Embryonic facial prominence (tissue), 1 donor: ENCODE data around the gene RNF150.
"Not testable (repeated sequence)": the region's sequence is repeated elsewhere in the genome, so short reads cannot be mapped to it uniquely, and the experiment has no call there.

Source experiments
- DNase-seq: peaks from one replicate; pipeline ENCODE4 v3.0.0-alpha.2; 2016; ENCODE audit errors: extremely low spot score

RNF150 gene

DNA sequence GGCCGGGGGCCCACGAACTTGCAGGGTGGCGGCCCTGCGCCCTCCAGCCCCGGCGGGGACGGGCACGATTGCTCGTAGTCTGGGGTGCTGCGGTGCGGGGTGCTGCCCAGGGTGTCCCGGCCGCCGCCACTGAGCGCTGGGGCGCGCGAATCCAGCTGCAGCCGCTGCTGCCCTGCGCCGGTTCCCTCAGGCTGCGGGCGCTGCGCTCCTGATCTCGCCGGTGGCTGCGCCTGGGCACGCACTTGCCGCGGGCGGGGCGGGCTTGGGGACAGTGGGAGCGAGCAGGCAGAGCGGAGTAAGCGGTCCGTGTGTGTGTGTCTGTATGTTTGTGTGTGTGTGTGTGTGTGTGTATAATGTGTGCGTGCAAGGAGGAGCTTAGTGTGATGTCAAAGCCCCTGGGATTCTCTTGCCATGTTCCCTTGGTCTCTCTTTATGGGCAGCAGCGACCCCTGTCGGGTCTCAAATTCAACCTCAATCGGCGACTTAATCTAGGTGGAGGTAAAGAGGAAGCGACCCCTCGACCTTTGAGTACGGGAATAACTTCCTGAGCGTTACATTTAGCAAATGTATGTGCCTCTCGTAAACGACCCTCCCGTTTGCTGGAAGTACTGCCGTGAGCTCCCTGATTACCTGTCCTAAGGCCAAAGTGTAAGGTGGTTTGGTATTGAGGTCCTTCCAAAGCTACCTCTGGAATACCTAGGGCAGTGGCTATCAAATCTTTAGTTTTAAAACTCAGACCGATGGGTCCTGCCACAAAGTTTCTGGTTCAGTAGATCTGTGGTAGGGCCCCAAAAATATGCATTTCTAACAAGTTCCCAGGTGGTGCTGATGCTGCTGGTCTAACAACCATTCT, at the start of gene RNF150:
Gene RNF150 (minus strand): TSS at position 324 of the 853 bp plus-strand sequence.
- peak; percentile 94 for DNase-seq

DNA sequence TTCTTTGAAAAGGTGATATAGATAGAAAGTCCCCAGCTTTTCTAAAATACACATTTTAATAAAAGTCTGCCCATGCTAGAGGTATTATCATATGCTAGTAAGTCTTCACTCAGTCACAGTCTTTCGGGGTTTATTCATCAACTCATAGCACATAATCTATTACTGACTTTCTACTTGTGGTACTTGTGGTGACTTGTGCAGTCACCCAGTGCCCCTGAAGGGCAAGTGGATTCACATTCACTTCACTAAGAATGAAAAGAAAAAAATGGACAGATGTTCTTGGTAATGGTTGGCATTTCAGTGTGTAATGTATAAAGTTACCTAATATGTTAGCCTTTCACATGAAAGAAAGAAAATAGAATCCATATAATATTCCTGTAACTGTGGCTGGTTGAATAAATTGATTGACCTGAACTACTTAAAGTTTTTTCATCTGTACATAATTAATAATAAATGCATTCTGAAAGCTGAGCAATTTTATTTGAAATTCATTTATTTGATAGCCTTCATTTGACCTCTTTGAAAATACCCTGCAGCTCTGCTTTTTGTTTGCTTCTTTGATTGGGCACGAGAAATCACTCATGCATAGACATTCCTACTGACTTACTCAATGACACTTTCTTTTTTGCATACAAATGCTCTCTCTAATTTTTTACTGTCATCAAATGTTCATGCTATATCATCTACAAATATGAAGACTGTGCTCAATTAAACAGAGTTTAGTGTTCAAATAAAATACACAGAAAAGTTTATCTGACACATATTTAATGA, 47.9 kb upstream of the RNF150 start:
- DNase-seq, result no peak

DNA sequence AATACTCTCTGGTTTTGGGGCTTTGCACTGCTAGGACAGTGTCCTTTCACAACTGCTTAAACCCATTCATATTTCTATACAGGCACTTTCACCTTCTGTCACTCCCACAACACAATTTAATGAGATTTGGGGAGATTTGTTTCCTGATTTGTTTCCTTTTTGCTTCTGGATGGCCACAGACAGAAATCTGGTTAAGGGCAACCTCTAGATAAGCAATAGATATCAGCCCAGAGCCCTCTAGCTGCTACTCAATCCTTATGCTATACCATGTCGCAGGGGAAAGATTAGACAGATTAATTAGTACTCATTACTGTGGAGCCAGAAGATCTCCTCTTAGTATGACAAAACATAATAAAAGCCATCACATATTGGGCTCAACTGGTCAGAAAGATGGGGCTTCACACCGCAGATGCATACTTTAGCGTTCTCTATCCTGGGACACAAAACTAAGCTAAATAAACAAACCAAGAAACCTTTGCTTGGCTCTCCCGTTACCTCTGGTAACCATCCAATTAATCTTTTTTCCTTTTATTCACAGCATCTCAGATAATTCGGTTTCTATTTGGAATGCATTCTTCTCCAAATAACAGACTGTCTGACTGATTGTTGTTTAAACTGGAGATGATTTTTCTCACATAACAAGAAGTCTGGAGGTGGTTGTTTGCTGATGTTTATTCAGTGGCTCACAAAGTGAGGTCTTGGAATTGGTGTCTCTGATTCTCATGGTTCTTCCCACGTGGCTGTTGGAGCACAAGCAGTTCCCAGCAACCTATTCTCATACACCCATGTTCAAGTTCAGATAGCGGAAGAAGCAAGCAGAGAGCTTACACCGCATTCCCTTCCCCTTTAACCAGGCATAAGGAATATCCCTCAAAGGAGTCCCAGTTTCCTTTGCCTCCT, 46.5 kb upstream of the RNF150 start:
- no peak for DNase-seq

DNA sequence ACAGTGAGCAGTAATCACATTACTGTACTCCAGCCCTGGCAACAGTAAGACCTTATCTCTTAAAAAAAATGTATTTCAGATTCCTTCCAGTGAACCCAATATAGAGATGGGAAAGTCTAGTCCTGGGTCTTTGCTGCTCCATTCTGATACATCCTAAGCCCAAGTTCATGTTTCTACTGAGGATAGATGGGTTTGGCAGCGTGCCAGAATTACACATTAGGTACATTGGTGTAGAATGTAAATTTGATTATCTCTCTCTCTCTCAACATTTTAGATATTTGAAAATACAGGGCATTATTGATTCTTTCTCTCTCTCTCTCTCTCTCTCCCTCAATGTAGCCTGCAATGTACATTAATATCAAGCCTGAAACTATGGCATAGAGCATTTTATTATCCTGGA, 43.9 kb upstream of the RNF150 start:
- no peak for DNase-seq

DNA sequence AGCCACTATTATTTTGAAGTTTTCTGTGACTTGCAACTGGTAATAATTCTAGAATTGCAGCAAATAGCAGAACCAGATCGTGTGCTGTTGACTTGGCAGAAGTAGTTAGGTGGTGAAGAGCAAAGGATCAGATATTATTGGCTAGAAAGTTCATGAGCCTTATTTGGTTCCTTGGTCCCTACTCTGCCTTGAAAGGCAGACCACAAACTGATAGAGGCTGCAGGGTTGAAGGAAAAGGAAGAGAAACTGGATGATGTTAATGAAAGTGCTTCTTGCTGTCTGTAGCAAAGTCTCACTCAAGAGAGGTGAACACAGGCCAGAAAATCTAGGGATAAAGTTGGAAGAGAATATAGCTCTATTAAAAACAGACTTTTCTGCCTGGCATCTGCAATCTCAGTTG, 41.2 kb upstream of the RNF150 start:
- DNase-seq, result no peak

DNA sequence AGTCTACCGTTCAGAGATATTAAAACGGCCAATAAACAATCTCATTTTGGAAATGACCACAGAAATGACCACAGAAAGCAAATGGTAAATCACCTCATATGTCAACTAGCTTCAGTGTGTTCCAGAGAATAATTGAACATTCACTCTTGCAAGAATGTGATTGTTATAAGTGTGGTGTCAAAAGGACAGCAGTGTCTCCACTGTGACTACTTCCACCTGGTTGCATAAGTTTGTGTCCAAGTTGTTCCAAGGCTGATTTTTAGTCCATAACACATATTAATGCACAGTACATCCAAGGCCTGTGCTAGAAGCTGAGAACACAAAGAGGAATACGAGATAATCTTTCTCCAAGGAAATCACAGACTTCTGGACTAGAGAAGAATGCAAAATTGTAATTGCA, 37.4 kb upstream of the RNF150 start:
- DNase-seq, result no peak

DNA sequence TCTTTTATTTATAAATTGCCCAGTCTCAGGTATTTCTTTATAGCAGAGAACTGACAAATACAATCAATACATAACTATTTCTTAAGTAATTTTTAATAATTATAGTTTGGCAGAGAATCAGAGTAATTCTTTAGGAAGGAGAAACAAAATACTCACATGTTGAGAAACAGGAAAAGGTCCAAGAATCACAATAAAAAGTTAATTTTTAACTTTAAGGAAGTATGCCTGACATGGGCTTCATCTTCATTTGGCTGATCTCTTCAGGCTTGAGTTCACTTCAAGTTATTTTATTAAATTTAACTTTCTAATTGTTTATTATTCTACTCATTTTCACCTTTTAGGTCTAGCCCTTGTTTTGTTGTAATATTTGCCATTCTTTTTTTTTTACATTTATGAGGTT, 36.1 kb upstream of the RNF150 start:
- no peak for DNase-seq

DNA sequence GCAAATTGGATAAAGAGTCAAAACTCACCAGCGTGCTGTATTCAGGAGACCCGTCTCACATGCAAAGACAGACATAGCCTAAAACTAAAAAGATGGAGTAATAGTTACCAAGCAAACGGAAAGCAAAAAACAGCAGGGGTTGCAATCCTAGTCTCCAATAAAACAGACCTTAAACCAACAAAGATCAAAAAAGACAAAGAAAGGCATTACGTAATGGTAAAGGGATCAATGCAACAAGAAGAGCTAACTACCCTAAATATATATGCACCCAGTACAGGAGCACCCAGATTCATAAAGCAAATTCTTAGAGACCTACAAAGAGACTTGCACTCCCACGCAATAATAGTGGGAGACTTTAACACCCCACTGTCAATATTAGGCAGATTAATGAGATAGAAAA, 31.7 kb upstream of the RNF150 start:
- not testable (repeated sequence) for DNase-seq

DNA sequence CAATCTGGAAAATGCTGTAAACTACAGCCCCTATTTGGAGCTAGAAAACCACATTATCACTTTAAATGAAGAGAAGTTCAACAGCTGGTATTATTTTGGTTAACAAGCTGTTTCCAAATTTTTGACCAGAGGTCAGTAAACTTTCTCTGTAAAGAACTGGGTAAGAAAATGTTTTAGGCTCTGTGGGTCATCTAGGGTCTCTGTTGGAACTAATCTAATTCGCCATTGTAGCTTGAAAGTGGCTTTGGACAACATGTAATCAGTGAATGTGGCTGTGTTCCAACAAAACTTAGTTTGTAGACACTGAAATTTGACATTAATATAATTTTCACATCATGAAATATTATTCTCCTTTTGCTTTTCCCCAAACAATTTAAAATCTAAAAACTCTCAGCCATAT, 25.8 kb upstream of the RNF150 start:
- DNase-seq, result no peak

DNA sequence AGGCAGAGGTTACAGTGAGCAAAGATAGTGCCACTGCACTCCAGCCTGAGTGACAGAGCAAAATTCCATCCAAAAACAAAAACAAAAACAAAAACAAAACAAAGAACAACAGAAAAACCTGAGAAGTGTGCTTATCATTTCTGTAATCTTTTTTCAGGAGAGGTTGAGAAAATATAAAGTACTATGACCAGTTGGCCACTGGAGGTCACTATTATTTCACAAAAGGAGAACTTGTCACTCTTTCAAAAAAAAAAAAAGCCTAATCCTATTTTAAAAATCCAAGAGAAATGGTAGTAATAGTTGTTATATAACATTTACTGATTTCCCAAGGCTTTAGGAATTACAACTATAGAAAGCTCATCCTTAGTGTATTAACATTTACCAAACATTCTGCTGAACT, 24.9 kb upstream of the RNF150 start:
- DNase-seq, result no peak

DNA sequence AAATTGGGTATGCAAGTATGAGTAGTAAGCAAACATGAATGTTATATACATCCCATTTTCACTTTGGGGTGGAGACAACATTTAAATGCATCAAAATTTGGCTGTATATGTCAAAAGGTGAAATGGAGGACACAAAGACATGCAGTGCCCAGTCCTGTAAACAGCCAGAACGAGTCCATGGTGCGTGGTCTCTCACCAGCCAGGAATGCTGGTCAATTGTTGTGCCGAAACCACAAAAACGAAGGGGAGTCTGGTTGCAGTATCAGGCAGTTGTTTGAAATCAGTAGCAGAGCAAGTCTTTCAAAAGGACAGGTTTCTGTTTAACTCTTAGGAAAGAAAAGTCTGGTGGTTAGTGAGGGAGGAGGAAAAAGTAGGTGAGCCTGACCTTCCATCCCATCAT, 22.3 kb upstream of the RNF150 start:
- DNase-seq, result no peak

DNA sequence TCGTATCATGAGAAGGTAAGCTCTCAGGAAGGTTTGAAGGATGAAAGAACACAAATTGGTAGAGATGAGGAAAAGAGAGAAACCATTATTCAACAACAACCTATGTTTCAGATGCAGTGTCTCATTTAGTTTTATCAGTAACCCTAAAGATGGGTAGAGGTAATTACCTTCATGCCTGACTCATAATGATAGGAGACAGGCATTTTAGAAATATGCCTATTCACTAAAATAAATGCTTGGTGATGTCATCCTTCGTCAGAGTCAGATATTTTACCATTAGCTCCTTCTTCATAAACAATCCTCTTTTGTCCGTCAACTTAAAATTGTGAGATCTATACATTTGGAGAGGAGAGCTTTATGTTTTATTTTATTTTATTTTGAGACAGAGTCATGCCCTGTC, 21.5 kb upstream of the RNF150 start:
- no peak for DNase-seq

DNA sequence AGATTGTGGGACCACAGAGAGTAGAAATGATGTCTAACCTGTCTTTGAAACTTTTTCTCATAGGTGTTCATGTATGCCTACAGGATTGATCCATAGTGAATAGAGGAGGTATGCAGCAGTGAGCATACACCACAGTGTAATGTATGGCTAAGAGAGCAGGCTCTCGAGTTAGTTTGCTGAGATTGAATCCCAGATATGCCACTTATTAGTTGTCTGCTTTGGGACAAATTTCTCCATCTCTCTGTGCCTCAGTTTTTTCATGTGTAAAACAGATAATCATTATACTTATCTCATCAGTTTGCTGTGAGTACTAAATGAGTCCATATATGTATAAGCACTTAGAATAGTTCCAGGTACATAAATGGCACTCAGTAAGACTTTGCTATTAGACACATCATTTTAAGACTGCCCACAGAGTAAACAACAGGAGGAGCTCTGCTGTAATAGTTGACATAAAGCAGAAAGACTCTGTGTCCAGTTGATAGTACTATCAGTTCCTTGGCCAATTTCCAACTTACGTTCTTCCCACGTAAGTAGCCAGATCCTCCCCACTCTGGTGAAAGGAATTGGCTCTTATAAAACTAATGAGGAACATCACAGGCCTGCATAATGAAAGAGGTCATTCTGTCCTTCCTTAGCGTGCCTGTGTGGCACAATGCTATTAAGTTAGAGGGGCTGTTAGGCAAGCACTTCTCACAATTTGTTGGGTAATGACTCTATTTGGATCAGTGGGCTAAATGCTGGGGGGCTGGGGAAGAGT, 20.7 kb upstream of the RNF150 start:
- no peak for DNase-seq

DNA sequence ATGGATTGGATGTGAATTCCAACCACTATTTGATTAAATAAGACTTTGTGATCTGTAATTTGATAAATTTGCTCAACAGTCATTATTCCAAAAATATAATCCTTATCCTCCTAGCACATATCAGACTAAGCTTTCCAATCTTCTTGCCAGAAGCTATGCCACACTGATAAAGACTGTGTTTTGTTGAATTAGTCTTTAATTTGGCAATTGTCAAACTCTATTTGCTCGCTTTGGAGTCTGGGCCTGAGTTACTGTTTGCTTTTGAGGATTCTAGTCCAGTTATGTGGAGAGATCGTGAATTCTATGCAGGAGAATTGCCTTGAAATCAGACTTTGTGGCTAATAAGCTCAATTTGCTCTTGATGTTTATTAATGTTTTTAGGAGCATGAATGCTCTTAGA, 10.9 kb upstream of the RNF150 start:
- no peak for DNase-seq

DNA sequence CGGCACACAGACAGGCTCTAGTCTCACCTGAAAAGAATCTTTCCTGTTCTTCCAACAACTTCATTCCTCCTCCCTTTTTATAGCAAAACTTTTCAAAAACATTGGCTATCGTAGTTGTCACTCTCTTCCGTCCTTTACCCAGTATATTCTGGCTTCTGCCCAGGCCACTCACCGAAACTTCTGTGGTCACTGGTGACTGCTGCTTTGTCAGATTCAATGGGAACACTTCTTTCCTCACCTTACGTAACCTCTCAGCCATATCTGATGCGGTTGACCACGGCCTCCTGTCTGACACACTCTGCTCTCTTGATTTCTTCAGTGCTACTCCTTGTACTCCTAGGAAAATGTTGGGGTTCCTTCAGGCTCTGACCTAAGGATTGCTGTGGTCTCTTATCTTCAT, 9.2 kb upstream of the RNF150 start:
- no peak for DNase-seq

DNA sequence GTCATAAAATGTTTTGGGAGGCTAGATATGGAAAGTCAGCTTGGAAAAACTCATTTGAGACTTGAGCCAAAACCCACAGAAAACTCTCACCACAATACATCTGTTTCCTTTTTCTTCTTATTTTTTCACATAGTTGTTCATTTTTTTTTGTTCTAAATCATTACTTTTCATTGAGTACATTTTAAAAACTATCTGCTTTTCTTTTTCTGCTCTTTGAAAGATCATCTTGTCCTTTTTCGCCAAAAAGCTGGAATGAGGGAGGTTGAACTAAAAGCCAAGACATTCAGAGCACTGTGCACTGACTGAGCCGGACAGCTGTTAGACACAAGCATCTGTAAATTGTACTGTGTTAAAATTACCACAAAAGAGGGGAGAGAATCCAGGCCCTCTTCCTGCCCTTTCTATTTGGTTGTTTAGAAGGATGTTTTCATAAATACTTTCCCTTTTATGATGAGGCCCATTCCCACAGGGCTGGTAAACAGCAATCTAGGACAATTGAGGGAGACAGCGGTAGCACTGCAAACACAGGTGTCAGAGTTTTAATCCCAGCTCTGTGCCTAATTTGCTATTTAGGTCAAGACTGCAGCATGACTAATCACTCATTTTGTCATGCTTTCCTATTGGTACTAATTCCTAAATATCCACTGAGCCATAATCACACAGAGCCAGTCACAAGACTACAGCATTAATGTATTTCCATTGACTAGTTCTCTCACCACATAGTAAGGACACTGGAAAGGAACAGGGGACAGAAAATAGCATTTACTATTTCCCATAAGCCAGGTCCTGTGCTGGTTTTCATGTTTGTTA, 7.3 kb upstream of the RNF150 start:
- DNase-seq, result no peak

DNA sequence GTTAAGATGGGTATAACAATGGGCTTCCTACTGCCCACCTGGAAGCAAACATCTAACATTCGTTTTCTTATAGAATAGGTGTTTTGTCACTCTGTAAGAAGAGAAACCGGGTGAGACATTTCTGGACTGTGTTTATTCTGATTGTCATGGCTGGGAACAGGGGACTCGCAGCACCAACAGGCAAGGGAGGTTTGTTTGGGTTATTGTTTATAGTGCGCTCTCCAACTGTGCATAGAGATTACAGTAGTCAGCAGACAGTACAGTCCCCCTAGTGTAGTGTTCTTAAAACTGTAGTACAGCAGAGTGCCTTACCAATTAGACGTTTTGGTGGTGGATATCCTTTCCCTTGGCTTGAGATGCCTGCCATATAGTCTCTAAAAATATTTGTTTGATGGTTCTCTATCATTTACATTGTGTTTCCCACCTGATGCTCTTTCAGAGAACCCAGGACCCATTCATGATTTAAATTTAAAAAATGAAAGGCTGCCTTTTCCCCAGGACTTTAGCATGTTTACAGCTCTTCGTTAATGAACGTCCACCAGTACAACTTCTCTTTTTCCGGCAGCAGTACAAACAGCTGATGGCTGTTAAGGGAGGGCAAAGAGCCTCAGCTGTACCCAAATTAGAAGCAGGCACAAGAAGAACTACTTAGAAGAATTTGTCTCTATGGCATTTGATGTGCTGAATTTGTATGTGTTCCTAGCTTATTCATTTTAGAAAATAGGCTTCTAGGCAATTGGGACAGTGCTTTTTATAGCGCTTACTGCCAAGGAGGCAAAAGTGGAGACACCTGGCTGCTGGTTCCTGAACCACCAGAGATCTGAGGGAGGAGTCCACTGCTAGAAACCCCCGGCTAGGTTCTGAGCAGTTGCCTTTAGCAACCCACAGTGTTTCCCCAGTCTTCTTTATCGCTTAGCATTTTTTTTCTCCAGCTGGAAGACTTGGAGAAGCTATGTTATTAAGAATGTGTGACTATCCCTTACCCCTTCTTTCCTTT, 1.0 kb upstream of the RNF150 start:
- DNase-seq, result no peak

DNA sequence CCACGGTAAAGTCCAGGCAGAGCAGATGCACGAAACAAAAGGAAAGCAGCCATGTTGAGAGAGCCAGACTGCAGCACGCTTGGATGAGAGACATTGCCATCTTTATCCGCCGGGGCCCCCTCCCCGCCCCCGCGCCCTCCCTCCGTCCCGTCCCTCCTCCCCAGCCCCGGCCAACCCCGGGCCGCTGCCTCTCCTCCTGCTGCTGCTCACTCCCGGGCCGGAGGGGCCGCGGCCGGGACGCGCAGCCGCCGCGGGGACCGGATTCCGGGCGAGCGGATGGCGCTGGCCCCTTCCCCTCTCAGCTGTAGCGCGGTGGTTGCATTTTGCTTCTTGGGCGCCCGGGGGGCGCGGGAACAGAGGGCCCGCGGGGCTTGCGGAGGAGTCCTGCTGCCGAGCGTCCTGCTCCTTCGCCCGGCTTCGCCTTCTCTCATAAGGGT, 542 bp downstream of the RNF150 start:
- no peak for DNase-seq

DNA sequence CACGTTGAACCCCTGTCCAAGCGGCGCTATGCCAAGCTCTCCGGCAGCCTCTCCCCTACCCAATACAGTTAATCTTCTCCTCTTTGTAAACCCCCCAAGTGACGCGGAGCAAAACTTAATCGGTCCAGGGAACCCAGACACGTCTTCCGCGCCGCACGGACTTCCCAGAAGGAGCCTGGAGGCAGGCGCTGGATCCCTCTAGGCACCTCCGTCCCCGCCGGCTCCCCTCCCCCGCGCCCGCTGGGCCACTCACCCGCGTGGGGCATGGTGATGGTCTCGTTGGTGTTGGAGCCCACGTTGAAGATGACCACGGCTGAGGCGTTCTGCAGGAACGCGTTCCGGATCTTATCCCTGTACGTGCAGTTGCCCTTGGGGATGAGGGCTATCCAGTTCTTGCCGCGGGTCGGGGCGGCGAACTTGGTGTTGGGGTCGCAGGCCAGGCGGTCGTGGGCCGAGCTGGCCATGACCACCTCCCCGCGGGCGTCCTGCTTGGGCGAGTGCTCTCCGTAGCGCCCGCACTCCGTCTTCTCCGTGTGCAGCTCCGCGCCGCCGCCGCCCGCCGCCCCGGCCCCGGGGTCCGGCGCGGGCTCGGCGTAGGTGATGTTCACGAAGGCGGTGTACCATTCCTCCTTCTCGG, 1.1 kb downstream of the RNF150 start:
- DNase-seq, result no peak
